Measurements from ENCODE around the gene MICAL3. TPM values are rescaled to one million over a fixed set of nuclear protein-coding genes. Genes with fewer than 3 reads are reported as not detected.

MICAL3 gene
- total and polyA plus RNA-seq, 2 experiments from 2014 or later, result 6.1 to 25.1 TPM

DNA sequence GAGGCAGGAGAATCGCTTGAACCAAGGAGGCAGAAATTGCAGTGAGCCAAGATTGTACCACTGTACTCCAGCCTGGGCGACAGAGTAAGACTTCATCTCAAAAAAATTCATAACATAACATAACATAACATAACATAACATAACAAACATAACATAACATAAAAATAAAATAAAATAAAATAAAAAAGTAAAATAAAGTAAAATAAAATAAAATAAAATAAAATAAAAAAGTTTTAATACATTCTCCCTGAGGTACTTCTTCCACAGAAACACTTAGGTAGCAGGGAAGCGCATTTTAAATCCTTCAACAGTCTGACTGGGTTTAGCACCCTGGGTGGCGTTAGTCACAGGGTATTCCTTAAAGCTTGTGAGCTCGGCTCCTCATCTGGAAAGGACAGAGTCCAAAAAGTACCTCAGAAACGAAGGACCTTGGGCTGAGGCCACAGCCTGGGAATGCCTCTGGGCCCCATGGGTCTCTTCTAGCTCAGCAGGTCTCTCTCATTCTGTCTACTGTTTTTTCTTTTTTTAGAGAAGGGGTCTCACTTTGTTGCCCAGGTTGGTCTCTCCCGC is 41.7 kb downstream of the MICAL3 start:
- H3K4me1 ChIP-seq (ENCODE audit: insufficient read depth), result peaks cover 27% of the 10 kb centered on the region
- peak; percentile 63 for DNase-seq
- H3K4me2 ChIP-seq (ENCODE audit: unreplicated experiment), result no peak overlapping the region
- no peaks in the 10 kb centered on the region for H3K9me2 ChIP-seq (ENCODE audit: insufficient read depth)
- H3K79me2 ChIP-seq (ENCODE audit: insufficient read depth), result peaks cover 96% of the 10 kb centered on the region
- no peak overlapping the region for H2AFZ ChIP-seq
- H3K36me3 ChIP-seq (ENCODE audit: low read depth), result no peaks in the 10 kb centered on the region
- H3K9me3 ChIP-seq (ENCODE audit: low read depth), result no peaks in the 10 kb centered on the region
- H3K9ac ChIP-seq, result no peak overlapping the region
- peaks cover 18% of the 10 kb centered on the region for H3F3A ChIP-seq (ENCODE audit: insufficient read depth)
- TF ChIP-seq EZH2 (IDR thresholded peaks at IDR 0.05; ENCODE audit: insufficient read depth, poor library complexity, severe bottlenecking) (no peak), EZH2phosphoT487 (IDR thresholded peaks at IDR 0.05; ENCODE audit: insufficient read depth, low read depth) (no peak)
- in situ Hi-C loops (cut with MboI), result no loop called here
- no peaks in the 10 kb centered on the region for H4K20me1 ChIP-seq (ENCODE audit: insufficient read depth)
- WGBS, 2 experiments (ENCODE audit: low coverage in 1 of 2, low lambda C conversion rate in 2 of 2, missing lambda C conversion rate in 2 of 2), result 57 to 58% methylated on average over 7 of the region's 7 CpGs
- no peaks in the 10 kb centered on the region for H3K27me3 ChIP-seq (replicated peaks; ENCODE audit: insufficient read depth)
- no peak overlapping the region for H3K4me3 ChIP-seq
- H3K27ac ChIP-seq, result no peak overlapping the region

DNA sequence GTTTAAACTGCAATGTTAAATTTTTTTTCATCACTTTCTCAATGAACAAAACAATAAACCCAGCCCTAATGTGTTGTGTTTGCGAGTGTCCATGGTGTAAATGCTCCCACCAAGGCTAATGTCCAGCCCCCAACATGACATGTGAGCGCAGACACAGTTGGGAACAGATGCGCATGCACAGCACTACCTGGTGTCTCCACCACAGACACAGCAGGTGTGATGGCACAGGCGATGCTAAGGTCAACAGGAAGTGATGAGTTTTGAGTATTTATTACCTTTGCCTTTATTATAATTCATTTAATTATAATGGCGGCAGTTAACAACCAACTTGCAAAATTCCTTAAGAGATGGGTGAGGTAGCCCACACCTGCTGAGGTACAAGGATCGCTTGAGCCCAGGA is 42.9 kb downstream of the MICAL3 start:
- Histone ChIP-seq H3K36me3 (ENCODE audit: low read depth) (no peaks in the 10 kb centered on the region), H3K9ac (no peak overlapping the region), H3K9me2 (ENCODE audit: insufficient read depth) (no peaks in the 10 kb centered on the region), H3F3A (ENCODE audit: insufficient read depth) (0 out of 2 replicates have a peak, but pooled peaks cover 7% of the 10 kb centered on the region), H3K9me3 (ENCODE audit: low read depth) (no peaks in the 10 kb centered on the region), H3K27me3 (replicated peaks; ENCODE audit: insufficient read depth) (no peaks in the 10 kb centered on the region), H3K27ac (no peak overlapping the region), H2AFZ (no peak overlapping the region), H3K4me2 (ENCODE audit: unreplicated experiment) (no peak overlapping the region), H3K79me2 (ENCODE audit: insufficient read depth) (peaks cover 96% of the 10 kb centered on the region), H4K20me1 (ENCODE audit: insufficient read depth) (no peaks in the 10 kb centered on the region), H3K4me3 (no peak overlapping the region), H3K4me1 (ENCODE audit: insufficient read depth) (peaks cover 19% of the 10 kb centered on the region)
- WGBS, 2 experiments (ENCODE audit: low coverage in 1 of 2, low lambda C conversion rate in 2 of 2, missing lambda C conversion rate in 2 of 2), result 81 to 82% methylated on average over 6 of the region's 6 CpGs
- TF ChIP-seq EZH2phosphoT487 (IDR thresholded peaks at IDR 0.05; ENCODE audit: insufficient read depth, low read depth), result no peak
- no peak for TF ChIP-seq EZH2 (IDR thresholded peaks at IDR 0.05; ENCODE audit: insufficient read depth, poor library complexity, severe bottlenecking)
- in situ Hi-C loops (cut with MboI), result no loop called here
- DNase-seq, result no peak

DNA sequence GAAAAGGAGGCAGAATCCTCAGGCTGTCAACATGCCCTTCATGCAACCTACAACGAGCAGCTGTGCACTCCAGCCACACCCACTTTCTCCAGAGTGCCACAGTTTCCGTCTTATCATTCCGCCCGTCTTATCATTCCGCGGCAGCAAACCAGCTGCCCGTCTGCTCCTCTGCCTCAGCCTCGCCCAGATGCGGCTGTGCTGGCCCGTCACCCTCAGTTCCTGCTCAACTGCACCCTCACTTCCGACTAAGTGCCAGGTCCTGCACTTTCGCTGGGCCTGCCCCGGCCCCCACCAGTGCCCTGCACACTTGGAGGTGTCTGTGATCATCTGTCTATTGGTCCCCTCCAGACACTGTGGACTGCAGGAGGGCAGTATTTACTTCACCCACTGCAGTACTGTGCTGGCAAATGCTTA is 43.7 kb downstream of the MICAL3 start:
- Histone ChIP-seq H3K79me2 (ENCODE audit: insufficient read depth) (peaks cover 96% of the 10 kb centered on the region), H3K9me2 (ENCODE audit: insufficient read depth) (no peaks in the 10 kb centered on the region), H3K9ac (peak overlapping the region; percentile 6; the same call in 1 of the 2 replicates), H3K4me1 (ENCODE audit: insufficient read depth) (peaks cover 12% of the 10 kb centered on the region), H3K4me2 (ENCODE audit: unreplicated experiment) (peak overlapping the region; percentile 43), H3F3A (ENCODE audit: insufficient read depth) (no peaks in the 10 kb centered on the region), H4K20me1 (ENCODE audit: insufficient read depth) (no peaks in the 10 kb centered on the region), H3K4me3 (peak overlapping the region; percentile 33), H2AFZ (peak overlapping the region; percentile 19; the same call in 1 of the 2 replicates), H3K27ac (no peak overlapping the region), H3K27me3 (replicated peaks; ENCODE audit: insufficient read depth) (no peaks in the 10 kb centered on the region), H3K36me3 (ENCODE audit: low read depth) (no peaks in the 10 kb centered on the region), H3K9me3 (ENCODE audit: low read depth) (no peaks in the 10 kb centered on the region)
- in situ Hi-C loops (cut with MboI), result no loop called here
- WGBS, 2 experiments (ENCODE audit: low coverage in 1 of 2, low lambda C conversion rate in 2 of 2, missing lambda C conversion rate in 2 of 2), result 5 to 8% methylated on average over 12 to 13 of the region's 13 CpGs
- DNase-seq, result peak; percentile 54
- TF ChIP-seq EZH2 (IDR thresholded peaks at IDR 0.05; ENCODE audit: insufficient read depth, poor library complexity, severe bottlenecking) (no peak), EZH2phosphoT487 (IDR thresholded peaks at IDR 0.05; ENCODE audit: insufficient read depth, low read depth) (no peak)

DNA sequence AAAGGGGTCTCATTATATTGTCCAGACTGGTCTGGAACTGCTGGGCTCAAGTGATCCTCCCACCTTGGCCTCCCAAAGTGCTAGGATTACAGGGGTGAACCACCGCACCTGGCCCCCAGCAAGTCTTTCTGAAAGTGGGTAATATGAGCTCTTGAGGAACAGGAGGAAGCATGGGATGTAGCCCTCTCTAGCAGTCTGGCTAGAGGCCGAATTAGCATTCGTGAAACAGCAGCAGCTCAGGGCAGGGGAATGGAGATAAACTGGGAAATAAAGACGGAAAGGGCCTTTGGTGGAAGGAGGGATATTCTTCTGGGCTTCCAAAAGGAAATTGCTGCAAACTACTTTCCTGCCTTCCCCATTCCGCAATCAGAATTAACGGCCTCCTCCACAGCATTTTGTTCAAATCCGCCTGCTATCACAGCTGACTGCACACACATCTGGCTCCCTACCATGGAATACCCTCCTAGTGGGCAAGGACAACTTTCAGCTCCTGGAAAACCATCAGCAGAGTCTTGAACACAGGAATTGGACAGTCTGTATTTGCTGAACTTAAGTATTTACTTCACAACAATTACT is 44.3 kb downstream of the MICAL3 start:
- H3K27ac ChIP-seq, result no peak overlapping the region
- H3K9ac ChIP-seq, result peak overlapping the region; percentile 6; the same call in 1 of the 2 replicates
- peaks cover 12% of the 10 kb centered on the region for H3K4me1 ChIP-seq (ENCODE audit: insufficient read depth)
- H3K27me3 ChIP-seq (replicated peaks; ENCODE audit: insufficient read depth), result no peaks in the 10 kb centered on the region
- no peak for TF ChIP-seq EZH2 (IDR thresholded peaks at IDR 0.05; ENCODE audit: insufficient read depth, poor library complexity, severe bottlenecking)
- TF ChIP-seq EZH2phosphoT487 (IDR thresholded peaks at IDR 0.05; ENCODE audit: insufficient read depth, low read depth), result no peak
- H3F3A ChIP-seq (ENCODE audit: insufficient read depth), result no peaks in the 10 kb centered on the region
- in situ Hi-C loops (cut with MboI), result no loop called here
- H4K20me1 ChIP-seq (ENCODE audit: insufficient read depth), result no peaks in the 10 kb centered on the region
- H3K36me3 ChIP-seq (ENCODE audit: low read depth), result no peaks in the 10 kb centered on the region
- peak overlapping the region; percentile 19; the same call in 1 of the 2 replicates for H2AFZ ChIP-seq
- H3K79me2 ChIP-seq (ENCODE audit: insufficient read depth), result peaks cover 96% of the 10 kb centered on the region
- no peaks in the 10 kb centered on the region for H3K9me3 ChIP-seq (ENCODE audit: low read depth)
- H3K4me3 ChIP-seq, result peak overlapping the region; percentile 33
- no peak for DNase-seq
- 59 to 62% methylated on average over 7 of the region's 7 CpGs for WGBS, 2 experiments (ENCODE audit: low coverage in 1 of 2, low lambda C conversion rate in 2 of 2, missing lambda C conversion rate in 2 of 2)
- peak overlapping the region; percentile 43 for H3K4me2 ChIP-seq (ENCODE audit: unreplicated experiment)
- no peaks in the 10 kb centered on the region for H3K9me2 ChIP-seq (ENCODE audit: insufficient read depth)

Data from GM23248 (cell line).